Gastroesophageal sphincter (tissue), 3 donors: ENCODE results near the gene ZNF592.

Experiments used
- POLR2A ChIP-seq, 2 donors: fragments of 450-650 bp; IDR thresholded peaks; one replicate each; pipeline ENCODE4 v1.6.1; 2017; ENCODE audit warnings: antibody characterized with exemption in 2 of 2, mild to moderate bottlenecking in 2 of 2, moderate library complexity in 1 of 2
- POLR2AphosphoS5 ChIP-seq: sonication (generic); formaldehyde crosslinking; IDR thresholded peaks from one replicate; pipeline ENCODE4 v1.6.1; 2017; ENCODE audit warnings: antibody characterized with exemption
- TF ChIP-seq, protein P1 (sequence below), 4 experiments: fragments of 200-600 bp in 2 of 4; fragments of 450-650 bp in 2 of 4; sonication (generic) in 1 of 4; IDR thresholded peaks; one replicate each; pipeline ENCODE4 v1.5.1; 2017 to 2019; ENCODE audit warnings: antibody characterized with exemption in 4 of 4, mild to moderate bottlenecking in 2 of 4, moderate library complexity in 2 of 4

DNA sequence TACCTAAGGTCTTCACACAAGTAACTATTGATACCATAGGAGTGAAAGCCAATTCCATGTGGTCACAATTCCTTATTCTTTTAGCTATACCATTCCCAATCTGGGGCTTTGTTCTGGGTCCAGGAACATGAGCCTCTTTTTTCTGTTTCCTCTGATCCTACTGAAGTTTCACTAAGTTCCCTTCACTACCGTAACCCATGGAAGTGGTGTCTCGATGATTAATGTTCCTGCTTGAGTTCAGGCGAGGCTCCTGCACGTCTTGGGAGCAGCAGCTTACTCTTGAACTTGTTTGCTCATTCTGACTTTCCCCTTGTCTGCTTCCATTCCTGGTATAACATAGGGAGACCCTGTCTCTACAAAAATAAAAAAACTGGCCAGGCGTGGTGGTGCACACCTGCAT, 23.6 kb downstream of the ZNF592 start:
- TF ChIP-seq, protein P1, sequence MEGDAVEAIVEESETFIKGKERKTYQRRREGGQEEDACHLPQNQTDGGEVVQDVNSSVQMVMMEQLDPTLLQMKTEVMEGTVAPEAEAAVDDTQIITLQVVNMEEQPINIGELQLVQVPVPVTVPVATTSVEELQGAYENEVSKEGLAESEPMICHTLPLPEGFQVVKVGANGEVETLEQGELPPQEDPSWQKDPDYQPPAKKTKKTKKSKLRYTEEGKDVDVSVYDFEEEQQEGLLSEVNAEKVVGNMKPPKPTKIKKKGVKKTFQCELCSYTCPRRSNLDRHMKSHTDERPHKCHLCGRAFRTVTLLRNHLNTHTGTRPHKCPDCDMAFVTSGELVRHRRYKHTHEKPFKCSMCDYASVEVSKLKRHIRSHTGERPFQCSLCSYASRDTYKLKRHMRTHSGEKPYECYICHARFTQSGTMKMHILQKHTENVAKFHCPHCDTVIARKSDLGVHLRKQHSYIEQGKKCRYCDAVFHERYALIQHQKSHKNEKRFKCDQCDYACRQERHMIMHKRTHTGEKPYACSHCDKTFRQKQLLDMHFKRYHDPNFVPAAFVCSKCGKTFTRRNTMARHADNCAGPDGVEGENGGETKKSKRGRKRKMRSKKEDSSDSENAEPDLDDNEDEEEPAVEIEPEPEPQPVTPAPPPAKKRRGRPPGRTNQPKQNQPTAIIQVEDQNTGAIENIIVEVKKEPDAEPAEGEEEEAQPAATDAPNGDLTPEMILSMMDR (IDR thresholded peaks at IDR 0.05) = no peak
- no peak for TF ChIP-seq POLR2A (IDR thresholded peaks at IDR 0.05)
- TF ChIP-seq POLR2AphosphoS5 = no peak
